HG02642 (cell line): ENCODE data around the gene SLC38A11.
"Not testable (repeated sequence)": the region's sequence is repeated elsewhere in the genome, so short reads cannot be mapped to it uniquely, and the experiment has no call there.

Experiments
- ATAC-seq: cut with Tn5 transposase; IDR thresholded peaks from one replicate; pipeline ENCODE4 v1.9.1; 2021; ENCODE audit warnings: mild to moderate bottlenecking; ENCODE audit not compliant: unreplicated experiment, poor library complexity

SLC38A11 gene, protein sequence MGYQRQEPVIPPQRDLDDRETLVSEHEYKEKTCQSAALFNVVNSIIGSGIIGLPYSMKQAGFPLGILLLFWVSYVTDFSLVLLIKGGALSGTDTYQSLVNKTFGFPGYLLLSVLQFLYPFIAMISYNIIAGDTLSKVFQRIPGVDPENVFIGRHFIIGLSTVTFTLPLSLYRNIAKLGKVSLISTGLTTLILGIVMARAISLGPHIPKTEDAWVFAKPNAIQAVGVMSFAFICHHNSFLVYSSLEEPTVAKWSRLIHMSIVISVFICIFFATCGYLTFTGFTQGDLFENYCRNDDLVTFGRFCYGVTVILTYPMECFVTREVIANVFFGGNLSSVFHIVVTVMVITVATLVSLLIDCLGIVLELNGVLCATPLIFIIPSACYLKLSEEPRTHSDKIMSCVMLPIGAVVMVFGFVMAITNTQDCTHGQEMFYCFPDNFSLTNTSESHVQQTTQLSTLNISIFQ

DNA sequence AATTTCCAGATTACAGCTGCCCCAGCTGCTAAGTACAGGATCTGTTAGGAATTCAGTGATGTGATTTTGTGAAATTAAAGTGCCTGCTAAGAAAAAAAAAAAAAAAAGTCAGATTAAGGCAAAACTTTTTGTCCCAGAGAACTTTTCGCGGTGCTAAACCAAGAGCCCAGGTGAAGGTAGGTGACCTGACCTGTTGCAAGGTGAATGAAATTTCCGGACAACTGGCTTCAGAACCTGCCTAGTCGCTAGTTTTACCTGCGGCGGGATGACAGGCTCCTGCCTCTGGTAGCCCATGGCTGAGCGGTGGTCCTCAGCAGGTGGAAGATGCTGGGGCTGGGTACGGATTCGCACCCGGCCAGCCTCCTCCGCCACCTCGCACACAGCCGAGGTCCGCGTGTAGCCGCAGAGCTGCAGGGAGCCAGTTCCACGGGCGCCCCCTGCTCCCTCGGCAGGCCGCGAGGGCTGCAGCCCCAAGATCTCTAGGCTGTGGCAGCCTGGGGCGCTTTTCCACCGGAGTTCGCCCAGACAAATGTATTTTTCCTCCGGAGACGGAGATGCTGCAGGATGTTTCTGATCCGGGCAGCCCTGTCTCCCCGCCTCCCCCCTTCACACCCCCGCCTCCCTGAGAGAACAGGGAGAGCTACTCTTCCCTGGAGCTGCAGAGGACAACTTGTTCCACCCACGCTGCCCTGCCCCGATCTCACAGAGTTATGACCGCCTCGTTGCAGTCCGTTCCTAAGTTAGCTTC lies at the start of gene SLC38A11:
Gene SLC38A11, minus strand, starts transcription at position 572 of the 748 bp plus-strand sequence. Its CDS starts 278 bp downstream, at position 294.
- ATAC-seq: no peak

DNA sequence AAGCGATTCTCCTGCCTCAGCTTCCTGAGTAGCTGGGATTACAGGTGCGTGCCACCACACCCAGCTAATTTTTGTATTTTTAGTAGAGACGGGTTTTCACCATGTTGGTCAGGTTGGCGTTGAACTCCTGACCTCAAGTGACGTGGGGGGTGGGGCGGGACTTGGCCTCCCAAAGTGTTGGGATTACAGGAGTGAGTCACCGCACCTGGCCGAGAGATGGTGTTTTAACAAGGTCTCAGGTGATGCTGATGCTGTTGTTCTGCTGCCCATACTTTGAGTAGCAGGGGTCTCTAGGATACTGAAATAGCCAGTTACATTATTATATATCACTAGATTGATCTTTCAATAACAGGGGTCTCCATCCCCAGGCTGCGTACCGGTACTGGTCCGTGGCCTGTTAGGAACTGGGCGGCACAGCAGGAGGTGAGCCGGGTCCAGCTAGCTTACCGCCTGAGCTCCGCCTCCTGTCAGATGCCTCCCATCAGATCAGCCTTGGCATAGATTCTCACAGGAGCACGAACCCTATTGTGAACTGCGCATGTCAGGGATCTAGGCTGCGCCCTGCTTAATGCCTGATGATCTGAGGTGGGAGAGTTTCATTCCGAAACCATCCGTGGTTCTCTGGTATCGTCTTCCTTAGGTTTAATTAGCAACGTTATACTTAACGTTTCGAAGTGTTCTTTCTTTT lies 48.3 kb upstream of the SLC38A11 start:
- no peak for ATAC-seq

DNA sequence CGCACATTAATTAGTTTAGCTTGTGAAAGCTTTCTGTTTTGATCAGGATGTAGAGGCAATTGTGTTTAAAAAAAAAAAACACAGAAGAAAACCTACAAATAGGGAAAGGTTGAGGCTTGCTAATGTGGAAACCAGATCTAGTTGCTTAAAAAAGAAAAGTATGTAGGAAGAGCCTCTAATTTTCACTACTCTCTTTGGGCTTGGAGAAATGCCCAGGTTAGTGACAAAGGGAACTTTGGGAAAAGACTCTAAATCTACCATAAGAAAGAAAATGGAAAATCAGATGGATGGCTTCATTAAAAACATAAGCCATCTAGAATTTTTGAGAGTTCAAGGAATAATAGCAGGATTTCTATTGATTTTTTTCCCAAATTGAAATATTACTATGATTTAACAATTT lies 47.3 kb upstream of the SLC38A11 start:
- no peak for ATAC-seq

DNA sequence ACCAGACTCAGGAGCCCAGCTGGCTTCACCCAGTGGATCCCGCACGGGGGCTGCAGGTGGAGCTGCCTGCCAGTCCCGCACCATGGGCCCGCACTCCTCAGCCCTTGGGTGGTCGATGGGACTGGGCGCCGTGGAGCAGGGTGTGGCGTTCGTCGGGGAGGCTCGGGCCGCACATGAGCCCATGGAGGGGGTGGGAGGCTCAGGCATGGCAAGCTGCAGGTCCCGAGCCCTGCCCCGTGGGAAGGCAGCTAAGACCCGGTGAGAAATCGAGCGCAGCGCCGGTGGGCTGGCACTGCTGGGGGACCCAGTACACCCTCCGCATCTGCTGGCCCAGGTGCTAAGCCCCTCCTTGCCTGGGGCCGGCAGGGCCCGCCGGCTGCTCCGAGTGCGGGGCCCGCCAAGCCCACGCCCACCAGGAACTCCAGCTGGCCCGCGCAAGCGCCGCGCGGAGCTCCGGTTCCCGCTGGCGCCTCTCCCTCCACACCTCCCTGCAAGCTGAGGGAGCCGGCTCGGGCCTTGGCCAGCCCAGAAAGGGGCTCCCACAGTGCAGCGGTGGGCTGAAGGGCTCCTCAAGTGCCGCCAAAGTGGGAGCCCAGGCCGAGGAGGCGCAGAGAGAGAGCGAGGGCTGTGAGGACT lies 39.5 kb upstream of the SLC38A11 start:
- not testable (repeated sequence) for ATAC-seq

DNA sequence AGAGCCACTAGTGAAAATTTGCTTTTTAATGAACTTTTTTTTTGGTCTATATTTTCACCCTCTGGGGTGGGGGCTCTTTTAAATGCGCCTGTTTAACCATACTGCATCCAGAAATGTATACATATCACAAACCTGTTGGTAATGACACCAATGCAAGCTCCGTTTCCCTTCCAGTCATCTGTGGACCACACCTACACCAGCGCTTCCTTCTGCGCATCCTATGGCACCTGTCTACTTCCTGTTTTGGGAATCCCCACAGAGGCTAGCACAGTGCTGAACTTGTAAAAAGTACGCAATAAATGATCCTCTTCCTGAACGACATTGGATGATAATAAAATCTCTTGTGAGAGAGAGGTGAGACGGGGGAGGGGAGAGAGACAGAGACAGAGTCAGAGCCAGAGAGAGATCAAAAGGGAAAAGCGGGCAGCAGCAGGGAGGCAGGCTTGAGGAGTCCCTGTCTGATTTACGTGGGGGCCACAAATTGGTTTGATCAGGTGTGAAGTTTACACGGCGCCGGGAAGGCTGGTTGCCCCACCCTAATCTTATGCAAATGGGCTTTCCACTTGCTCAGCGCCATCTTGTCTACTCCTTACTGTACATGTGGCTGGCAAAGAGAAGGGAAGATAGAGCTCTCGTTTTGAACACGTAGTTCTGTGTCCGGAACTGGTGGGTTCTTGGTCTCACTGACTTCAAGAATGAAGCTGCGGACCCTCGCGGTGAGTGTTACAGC lies 38.1 kb upstream of the SLC38A11 start:
- no peak for ATAC-seq

DNA sequence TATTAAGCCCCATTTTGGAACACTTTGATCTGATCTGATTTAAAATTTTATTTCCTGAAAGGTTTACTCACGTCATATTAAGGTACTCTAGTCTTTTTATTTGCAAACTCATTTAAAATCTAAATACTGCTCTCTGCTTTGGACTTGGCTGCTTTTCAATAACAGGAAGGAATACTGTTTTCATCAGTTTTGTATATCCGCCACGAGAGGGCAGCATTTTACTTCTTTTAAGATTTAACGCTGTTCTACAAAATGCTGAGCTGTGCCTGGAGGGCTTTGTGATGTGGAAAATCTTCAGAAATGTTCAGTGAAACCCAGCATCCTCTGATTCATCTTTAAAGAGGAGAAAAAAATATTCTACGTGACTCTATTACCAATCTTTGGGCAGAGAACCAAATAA lies 37.5 kb upstream of the SLC38A11 start:
- ATAC-seq: peak; percentile 59

DNA sequence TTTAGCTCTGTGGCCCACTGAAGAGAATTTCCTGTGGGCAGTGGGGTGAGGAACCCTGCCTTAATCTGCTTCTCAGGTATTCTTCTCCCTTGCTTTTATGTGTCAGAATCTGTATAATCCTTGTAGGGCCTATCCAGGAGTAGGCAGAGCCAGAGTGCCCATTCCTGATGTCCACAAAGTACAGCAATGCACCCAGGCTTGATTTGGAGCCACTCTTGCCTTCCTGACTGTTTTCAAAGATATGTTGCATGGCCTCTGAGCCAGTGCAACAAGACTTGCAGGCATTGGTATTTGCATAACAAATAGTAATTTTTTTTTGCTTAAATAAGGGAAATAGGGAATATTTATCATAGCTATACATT lies 36.7 kb upstream of the SLC38A11 start:
- ATAC-seq: peak; percentile 43

DNA sequence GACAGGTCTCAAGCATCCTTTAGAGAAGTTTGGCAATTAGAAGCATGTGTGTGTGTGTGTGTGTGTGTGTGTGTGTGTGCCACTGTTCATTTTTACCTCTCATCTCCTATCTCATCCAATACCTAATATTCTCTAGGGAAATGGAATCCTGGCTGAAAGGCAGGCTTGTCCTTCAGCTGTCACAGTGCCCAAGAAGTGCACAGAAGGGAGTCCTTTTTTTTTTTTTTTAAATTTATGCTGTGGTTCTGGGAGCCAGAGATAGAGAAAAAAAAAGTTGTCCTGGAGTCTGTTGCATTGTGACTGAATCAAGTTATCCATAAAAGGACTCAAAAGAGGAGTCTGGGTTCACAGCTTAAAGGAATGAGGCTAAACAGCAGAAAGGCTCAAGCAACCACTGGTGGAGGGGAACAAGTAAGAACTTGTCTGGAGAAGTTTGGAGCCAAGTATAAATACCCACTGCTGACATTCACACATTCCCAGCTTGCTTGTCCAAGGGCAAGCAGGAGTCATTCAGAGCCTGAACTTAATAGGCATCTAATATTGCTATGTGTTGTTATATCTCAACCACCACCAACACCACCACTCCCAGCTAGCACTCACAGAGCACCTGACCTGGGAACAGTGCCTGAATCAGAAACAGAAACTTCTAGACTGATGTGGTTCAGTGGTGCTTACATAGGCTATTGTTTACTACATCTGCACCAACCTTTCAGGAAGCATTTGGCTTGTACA lies 36.2 kb upstream of the SLC38A11 start:
- ATAC-seq: peak; percentile 77

DNA sequence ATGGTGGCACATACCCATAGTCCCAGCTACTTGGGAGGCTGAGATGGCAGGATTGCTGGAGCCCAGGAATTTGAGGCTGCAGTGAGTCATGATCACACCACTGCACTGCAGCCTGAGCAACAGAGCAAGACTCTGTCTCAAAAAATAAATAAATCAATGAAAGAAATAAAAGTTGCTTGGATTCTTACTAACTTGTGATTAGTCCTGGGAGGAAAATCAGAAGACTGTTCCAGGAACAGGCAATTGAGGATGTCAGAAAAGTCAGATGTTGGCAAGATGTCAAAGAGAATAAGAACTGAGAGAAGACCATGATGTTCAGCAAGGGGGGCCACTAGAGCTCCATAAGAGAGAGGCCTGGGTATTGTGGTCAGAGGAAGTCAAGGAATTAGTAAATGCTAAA lies 35.6 kb upstream of the SLC38A11 start:
- ATAC-seq: not testable (repeated sequence)

DNA sequence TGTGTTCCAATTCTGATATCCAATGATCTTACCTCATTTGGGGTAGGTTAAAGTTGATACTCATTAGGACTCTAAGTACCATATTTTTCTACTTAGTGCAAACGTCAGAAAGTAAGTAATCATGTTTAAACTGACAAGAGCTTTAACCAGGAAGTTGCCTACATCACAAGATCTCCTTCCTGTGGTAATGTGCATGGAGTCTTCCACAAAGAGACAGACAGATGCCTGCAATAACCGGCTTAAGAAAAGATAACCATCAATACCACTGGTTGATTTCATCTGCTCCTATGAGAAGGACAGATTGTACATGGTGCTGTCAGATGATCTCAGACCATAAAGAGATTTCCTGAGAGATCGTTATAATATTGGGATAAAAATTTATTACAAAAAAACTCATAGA lies 33.5 kb upstream of the SLC38A11 start:
- ATAC-seq: not testable (repeated sequence)

DNA sequence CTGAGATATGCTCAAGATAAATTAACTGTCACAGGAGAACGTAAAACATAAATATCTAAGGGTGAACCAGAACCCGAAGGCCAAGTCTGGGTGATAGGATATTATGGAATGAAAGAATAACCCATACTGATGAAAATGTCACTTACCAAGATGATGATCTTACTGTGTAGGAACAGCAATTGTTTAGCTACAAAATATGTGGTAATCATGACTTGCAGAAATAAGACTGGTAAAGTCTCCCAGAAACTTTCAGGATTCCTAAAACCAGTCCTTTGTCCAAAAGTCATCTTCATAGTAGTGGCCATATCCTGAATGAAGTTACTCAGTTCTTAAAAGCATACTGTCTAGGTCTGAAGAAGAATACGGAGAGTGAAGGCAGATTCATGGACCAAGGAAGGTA lies 30.7 kb upstream of the SLC38A11 start:
- not testable (repeated sequence) for ATAC-seq

DNA sequence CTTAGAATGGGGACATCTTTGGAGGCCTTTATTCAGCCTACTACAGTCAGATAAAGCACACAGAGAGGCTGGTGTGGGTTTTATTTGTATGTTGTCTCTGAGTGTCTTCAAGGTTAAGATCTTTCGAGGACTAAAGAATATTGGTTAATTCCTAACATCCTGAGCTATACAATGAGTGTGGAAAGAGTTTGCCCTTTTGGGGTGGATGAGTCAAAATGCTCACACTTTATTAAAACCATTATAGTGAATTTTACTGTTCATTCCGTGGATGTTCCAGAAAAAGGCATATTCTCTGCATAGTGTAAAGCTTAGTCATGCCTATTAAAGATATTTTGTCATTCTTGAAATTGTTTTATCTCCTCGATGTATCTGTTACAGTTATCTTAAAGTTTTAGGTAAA lies 29.1 kb upstream of the SLC38A11 start:
- ATAC-seq: no peak

DNA sequence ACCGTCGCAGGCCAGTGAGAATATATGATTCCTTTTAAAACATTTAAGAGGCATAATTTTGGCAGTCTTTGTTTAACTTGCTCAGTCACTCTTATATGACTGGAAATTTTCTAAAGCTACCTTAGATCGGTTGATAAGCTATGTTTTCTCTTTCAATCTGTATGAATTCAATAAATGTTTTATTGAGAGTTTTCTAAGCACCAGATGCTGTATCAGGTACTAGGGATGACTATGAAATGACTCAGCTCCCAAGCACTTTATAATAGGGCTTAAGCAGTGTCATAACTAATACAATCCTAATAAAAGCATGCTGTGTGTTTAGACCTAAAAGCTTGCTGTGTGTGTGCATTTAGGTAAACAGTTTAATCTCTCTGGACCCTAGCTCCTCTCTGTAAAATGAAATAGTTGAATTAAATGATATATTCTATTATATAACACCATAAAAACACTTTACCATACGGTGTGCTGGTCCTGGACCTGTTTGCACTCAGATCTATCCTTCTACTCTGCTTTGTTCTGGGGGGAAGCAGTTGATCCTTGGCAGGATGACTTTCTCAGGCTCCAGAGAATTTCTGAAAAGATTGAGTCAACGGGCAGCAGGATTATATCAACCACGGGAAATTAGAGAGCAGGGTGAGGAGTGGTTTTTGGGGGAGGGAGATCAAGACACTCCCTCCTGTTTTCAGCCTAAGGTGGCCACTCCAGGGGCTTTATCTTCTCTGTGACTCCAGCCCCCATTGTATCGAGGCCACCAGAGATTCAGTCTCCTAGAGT lies 26.1 kb upstream of the SLC38A11 start:
- no peak for ATAC-seq

DNA sequence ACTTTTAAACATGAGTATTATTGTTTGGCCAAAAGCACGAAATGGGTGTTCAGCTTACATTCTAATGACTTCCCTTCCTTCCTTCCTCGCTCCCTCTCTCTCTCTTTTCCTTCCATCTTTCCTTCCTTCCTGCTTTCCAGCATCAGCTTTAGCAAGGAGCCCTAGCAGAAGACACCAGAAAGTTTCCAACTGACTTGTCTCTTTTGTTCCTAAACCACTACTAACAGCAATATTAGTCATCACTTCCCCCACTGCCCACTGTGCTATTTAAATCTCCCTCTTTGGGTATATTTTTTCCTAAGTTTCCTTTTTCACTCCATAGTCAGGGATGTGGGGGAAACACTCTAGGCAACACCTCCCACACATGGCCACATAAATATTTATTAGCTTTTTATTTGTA lies 25.4 kb upstream of the SLC38A11 start:
- ATAC-seq: not testable (repeated sequence)

DNA sequence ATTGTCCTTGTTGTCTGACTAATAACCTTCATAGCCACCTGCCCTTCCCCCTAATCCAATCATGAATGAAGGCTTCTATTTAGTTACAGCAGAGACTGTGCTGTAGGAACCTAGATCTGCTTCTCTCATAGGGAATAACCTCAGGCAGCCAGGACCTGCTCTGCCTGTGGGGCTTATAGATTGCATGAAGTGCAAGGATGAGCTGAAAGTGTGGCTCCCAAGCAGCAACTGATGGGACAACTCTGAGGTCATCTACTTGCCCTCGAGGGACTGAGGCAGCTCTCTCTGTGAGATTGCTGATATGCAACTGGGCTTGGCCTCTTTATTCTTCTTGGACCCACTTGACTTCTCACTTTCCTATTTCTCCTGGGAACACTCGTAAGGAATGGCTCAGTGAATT lies 23.8 kb upstream of the SLC38A11 start:
- ATAC-seq: no peak

DNA sequence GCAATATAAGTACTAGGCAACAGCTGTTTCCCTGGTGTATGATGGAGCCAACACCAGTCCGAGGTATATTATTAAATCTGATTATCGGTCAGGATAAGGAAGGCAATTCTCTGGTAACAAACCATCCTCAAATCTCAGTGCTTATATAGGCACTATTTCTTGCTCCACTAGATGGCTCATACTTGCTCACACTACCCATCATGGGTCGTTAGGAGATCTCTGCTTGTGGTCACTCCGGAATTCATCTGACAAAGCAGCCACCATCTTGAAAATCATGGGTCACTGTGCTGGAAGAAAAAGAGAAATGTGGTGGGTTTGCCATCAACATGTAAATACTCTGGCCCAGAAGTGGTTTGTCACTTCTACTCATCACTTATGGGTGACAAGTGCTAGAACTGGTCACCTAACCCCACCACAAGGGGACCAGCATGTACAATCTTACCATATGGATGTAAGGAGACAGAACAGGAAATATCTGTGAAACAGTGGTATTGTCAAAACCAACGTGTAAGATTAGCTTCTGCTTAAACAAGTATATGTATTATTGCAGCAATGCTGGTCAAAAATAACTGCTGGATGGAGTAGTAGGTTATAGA lies 21.6 kb upstream of the SLC38A11 start:
- not testable (repeated sequence) for ATAC-seq

DNA sequence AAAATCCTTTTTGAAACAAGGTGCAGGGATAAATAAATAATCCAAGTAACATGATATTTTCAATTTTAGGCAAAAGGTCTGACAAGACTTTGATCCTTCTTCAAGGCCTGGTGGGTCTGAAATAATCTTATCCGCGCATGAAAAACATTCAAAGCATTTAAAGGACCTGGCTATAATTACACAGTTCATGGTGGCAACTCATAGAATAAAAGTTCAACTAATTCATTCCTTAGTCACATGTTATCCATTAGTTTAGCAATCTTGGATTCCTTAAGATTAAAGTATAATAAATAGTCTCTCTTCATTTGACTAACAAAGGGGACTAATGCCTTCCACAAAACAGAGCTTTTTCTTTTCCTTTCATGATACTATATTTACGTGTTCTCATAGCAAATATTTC lies 21.0 kb upstream of the SLC38A11 start:
- ATAC-seq: no peak

DNA sequence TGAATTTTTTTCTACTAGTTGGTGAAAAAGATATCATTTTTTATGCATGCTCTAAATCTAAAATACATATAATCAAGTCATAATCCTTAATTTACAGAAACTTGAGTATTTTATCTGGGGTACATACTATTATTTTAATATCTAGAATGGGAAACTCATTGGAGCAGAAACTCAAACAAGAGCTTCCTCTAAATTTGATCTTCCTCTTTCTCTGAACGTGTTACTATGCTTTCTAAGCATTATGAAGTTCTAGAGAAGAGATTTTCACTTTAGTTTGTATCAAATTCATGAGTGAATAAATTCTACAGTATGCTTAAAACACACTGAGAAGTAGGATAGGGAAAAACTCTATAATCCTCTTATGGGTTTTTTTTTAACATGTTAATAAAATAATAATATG lies 20.6 kb upstream of the SLC38A11 start:
- ATAC-seq: no peak
